Gastroesophageal sphincter (tissue), 4 donors: ENCODE results near the gene BICD1. TPM values are rescaled to one million over a fixed set of nuclear protein-coding genes. Genes with fewer than 3 reads are reported as not detected.

Experiments
- ATAC-seq: fragments of 150-250 bp; one replicate; pipeline ENCODE4 v1.9.1; 2016; ENCODE audit warnings: mild to moderate bottlenecking, moderate library complexity
- H3K27ac ChIP-seq, 4 donors: fragments of 200-600 bp; sonication (generic) in 3 of 4; 1 replicate in 3 of 4; 2 replicates in 1 of 4; pipeline ENCODE4 v1.5.1; 2016 to 2019
- H3K27me3 ChIP-seq: fragments of 200-600 bp; sonication (generic); one replicate; pipeline ENCODE4 v1.5.1; 2019
- H3K36me3 ChIP-seq, 2 donors: fragments of 200-600 bp; sonication (generic); one replicate each; pipeline ENCODE4 v1.5.1; 2019; ENCODE audit warnings: control low read depth in 1 of 2
- H3K4me1 ChIP-seq, 3 donors: fragments of 200-600 bp; sonication (generic); 1 replicate in 2 of 3; 2 replicates in 1 of 3; pipeline ENCODE4 v1.5.1; 2016 to 2019; ENCODE audit warnings: control low read depth in 2 of 3
- H3K4me3 ChIP-seq, 2 donors: fragments of 200-600 bp; sonication (generic); one replicate each; pipeline ENCODE4 v1.5.1; 2019; ENCODE audit warnings: mild to moderate bottlenecking in 1 of 2, moderate library complexity in 1 of 2
- H3K9me3 ChIP-seq, 3 donors: fragments of 200-600 bp; sonication (generic); one replicate each; pipeline ENCODE4 v1.5.1; 2017 to 2019; ENCODE audit warnings: control low read depth in 2 of 3
- EP300 ChIP-seq: sonication (generic); formaldehyde crosslinking; IDR thresholded peaks from one replicate; pipeline ENCODE4 v1.6.1; 2017; ENCODE audit warnings: antibody characterized with exemption, mild to moderate bottlenecking
- POLR2A ChIP-seq, 2 donors: fragments of 450-650 bp; IDR thresholded peaks; one replicate each; pipeline ENCODE4 v1.6.1; 2017; ENCODE audit warnings: antibody characterized with exemption in 2 of 2, mild to moderate bottlenecking in 2 of 2, moderate library complexity in 1 of 2
- POLR2AphosphoS5 ChIP-seq: sonication (generic); formaldehyde crosslinking; IDR thresholded peaks from one replicate; pipeline ENCODE4 v1.6.1; 2017; ENCODE audit warnings: antibody characterized with exemption
- WGBS, 2 donors: methylation state at CpG; one replicate each; pipeline ENCODE4 v1.1.5; 2018; ENCODE audit warnings: low coverage in 1 of 2; 5-methylcytosine and 5-hydroxymethylcytosine counted together
- total RNA-seq, 4 donors: library from RNA; depleted of rRNA; stranded (reverse); fragments of >200 nt; gene quantifications; one replicate each; pipeline ENCODE4 v1.1.0, GENCODE V29; 2016
- TF ChIP-seq, protein P1 (sequence below), 4 experiments: fragments of 200-600 bp in 2 of 4; fragments of 450-650 bp in 2 of 4; sonication (generic) in 1 of 4; IDR thresholded peaks; one replicate each; pipeline ENCODE4 v1.5.1; 2017 to 2019; ENCODE audit warnings: antibody characterized with exemption in 4 of 4, mild to moderate bottlenecking in 2 of 4, moderate library complexity in 2 of 4

Gene BICD1
- total RNA-seq, 4 donors from 2014 or later, result 3.8 to 22.5 (median 16.3) TPM

DNA sequence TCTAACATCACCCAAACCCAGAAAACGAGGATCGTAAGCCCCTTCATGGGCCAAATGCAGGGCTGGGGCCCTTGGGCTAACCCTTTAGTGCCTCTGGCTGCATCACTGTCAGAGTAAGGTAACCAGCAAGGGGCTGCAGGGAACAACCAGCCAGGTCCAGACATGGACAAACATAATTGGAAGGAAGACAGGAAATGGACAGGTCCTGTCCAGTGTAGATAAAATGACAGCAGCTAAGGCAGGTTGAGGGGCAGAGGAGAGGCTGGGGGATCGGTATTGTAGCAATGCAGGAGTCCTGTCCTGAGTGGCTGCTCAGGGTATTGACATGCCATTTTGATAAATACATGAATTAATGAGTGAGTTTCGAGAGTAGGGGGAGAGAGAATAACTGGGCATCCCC is 29.8 kb downstream of the BICD1 start:
- no peak overlapping the region for H3K4me3 ChIP-seq
- no peaks in the 10 kb centered on the region for H3K36me3 ChIP-seq
- no peaks in the 10 kb centered on the region for H3K9me3 ChIP-seq
- no peak for ATAC-seq
- no peak for TF ChIP-seq POLR2A (IDR thresholded peaks at IDR 0.05)
- no peak for TF ChIP-seq EP300
- TF ChIP-seq POLR2AphosphoS5, result no peak
- TF ChIP-seq, protein P1, sequence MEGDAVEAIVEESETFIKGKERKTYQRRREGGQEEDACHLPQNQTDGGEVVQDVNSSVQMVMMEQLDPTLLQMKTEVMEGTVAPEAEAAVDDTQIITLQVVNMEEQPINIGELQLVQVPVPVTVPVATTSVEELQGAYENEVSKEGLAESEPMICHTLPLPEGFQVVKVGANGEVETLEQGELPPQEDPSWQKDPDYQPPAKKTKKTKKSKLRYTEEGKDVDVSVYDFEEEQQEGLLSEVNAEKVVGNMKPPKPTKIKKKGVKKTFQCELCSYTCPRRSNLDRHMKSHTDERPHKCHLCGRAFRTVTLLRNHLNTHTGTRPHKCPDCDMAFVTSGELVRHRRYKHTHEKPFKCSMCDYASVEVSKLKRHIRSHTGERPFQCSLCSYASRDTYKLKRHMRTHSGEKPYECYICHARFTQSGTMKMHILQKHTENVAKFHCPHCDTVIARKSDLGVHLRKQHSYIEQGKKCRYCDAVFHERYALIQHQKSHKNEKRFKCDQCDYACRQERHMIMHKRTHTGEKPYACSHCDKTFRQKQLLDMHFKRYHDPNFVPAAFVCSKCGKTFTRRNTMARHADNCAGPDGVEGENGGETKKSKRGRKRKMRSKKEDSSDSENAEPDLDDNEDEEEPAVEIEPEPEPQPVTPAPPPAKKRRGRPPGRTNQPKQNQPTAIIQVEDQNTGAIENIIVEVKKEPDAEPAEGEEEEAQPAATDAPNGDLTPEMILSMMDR (IDR thresholded peaks at IDR 0.05), result no peak
- 73 to 80% methylated on average over 3 to 4 of the region's 4 CpGs for WGBS, 2 donors
- peaks cover 3 to 18% (median 8%) of the 10 kb centered on the region in 3 donors for H3K4me1 ChIP-seq
- H3K27ac ChIP-seq, result no peak overlapping the region
- no peaks in the 10 kb centered on the region for H3K27me3 ChIP-seq

DNA sequence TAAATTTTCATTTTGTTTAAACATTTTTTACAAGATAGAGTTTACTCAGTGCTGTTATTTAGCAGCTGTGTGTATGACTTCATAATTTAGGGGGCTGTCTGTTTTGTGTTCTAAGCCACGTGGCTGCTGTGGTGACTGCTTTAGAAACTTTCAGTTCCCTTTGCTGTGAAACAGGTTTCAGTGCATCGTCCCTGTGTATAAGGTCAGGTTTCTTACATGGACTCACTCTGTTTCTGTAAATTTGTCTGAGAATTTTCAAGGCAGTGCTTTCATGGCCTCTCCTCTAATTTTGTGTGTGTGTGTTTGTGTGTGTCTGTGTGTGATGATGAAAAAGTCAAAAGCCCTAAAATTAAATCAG is 32.4 kb downstream of the BICD1 start:
- Histone ChIP-seq H3K4me3 (peak overlapping the region in 1 of 2 donors; percentile 40), H3K4me1 (peaks cover 1 to 8% (median 5%) of the 10 kb centered on the region in 3 donors), H3K9me3 (no peaks in the 10 kb centered on the region), H3K27ac (no peak overlapping the region), H3K36me3 (no peaks in the 10 kb centered on the region), H3K27me3 (no peaks in the 10 kb centered on the region)
- TF ChIP-seq POLR2A (IDR thresholded peaks at IDR 0.05) (no peak), EP300 (no peak), POLR2AphosphoS5 (no peak)
- TF ChIP-seq, protein P1 (IDR thresholded peaks at IDR 0.05), result no peak
- no peak for ATAC-seq
- 18 to 45% methylated on average over 2 of the region's 2 CpGs for WGBS, 2 donors

DNA sequence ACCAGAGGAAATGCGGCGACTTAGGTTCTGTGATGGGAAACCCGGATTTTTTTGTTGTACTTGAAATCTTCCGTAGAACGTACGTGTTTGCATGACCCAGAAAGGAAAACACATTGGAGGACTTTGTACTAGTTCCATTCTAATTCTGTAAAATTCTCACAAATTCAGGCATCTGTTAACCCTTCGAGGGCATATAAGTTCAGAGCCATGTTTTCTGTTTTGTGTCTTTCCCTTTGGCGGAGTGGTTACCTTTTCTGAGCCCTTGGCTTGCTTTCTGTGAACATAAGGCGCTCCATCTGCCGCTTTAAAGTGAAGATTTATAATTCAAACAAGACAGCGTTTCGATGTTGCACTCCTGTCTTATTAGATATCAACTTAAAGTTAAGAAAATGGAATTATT is 34.2 kb downstream of the BICD1 start:
- H3K36me3 ChIP-seq, result no peaks in the 10 kb centered on the region
- H3K27me3 ChIP-seq, result no peaks in the 10 kb centered on the region
- no peak overlapping the region for H3K4me3 ChIP-seq
- no peak overlapping the region for H3K27ac ChIP-seq
- no peak for ATAC-seq
- no peaks in the 10 kb centered on the region for H3K9me3 ChIP-seq
- 82 to 90% methylated on average over 10 to 12 of the region's 12 CpGs for WGBS, 2 donors
- H3K4me1 ChIP-seq, result no peaks in the 10 kb centered on the region
- TF ChIP-seq POLR2A (IDR thresholded peaks at IDR 0.05) (no peak), EP300 (no peak)

DNA sequence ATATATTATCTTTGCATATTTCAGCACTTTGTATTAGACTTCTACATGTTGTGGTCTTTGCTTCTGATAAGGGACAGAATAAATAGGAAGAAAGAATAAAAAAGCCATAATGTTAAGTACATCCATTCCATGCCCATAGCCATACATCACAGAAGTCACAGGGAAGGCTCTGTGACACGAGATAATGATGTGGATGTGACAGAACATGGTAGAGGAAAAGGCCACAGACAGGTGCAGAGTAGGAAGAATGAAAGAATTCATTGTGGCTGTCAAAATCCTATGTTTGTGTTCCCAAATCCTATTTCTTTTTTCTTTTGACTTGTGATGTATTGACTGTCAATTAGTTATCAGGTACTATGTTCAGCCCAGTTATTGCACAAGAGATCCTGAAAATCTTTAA is 38.4 kb downstream of the BICD1 start:
- 67 to 93% methylated on average over 1 of the region's 1 CpG for WGBS, 2 donors
- no peaks in the 10 kb centered on the region for H3K9me3 ChIP-seq
- H3K27me3 ChIP-seq, result no peaks in the 10 kb centered on the region
- no peak overlapping the region for H3K4me3 ChIP-seq
- H3K27ac ChIP-seq, result no peak overlapping the region
- no peak for ATAC-seq
- peaks cover 0 to 7% (median 0%) of the 10 kb centered on the region in 3 donors for H3K4me1 ChIP-seq
- H3K36me3 ChIP-seq, result no peaks in the 10 kb centered on the region
- TF ChIP-seq POLR2A (IDR thresholded peaks at IDR 0.05), result no peak
- TF ChIP-seq EP300, result no peak
- TF ChIP-seq, protein P1 (IDR thresholded peaks at IDR 0.05), result no peak
- TF ChIP-seq POLR2AphosphoS5, result no peak

DNA sequence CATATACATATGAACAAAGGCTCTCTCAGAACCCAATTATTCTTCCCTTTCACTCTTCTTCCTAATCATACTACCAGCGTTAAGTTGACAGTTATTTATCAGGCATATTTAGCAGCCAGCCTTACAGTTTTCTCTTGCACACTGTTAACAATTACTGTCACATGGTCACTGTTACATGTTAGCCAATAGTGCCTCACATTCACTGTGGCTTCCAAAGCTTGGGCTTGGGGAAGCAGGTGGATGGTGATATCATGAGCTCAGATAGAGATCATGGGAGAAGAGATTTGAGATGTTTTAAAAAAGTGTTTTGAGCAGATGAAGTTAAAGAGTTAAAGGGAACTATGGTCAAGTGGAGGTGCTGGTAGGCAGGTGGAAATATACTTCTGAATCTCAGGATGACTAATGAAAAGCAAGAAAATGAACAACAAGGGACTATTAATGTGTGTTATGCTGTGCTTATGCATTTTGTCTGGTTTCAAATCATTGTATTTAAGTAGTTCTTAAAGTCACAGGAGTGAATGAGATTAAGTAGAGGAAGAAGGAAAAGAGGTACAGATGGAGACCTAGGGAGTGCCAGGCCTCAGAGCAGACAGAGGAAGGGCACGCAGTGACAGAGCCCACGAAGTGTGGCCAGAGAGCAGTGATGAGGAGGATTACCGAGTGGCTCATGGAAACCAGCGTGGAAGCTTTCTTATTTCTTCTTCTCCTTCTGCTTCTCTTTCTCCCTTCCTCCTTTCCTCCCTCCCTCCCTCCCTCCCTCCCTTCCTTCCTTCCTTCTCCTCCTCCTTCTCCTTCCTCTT is 39.6 kb downstream of the BICD1 start:
- TF ChIP-seq EP300 (no peak), POLR2A (IDR thresholded peaks at IDR 0.05) (no peak), POLR2AphosphoS5 (no peak)
- TF ChIP-seq, protein P1 (IDR thresholded peaks at IDR 0.05), result no peak
- no peaks in the 10 kb centered on the region for H3K27me3 ChIP-seq
- WGBS, 2 donors, result 66 to 76% methylated on average over 5 of the region's 5 CpGs
- H3K9me3 ChIP-seq, result no peaks in the 10 kb centered on the region
- no peaks in the 10 kb centered on the region for H3K36me3 ChIP-seq
- peaks cover 0 to 7% (median 0%) of the 10 kb centered on the region in 3 donors for H3K4me1 ChIP-seq
- no peak for ATAC-seq
- H3K4me3 ChIP-seq, result no peak overlapping the region
- no peak overlapping the region for H3K27ac ChIP-seq
